Astrocyte of the cerebellum (primary cell): ENCODE results near the gene ADNP2.
A peak's percentile ranks its signal among the peaks of the same experiment; 100 is the strongest.

Source experiments
- DNase-seq: peaks from one replicate; pipeline ENCODE4 v3.0.0-alpha.2; 2011; ENCODE audit warnings: low read depth
- H3K4me3 ChIP-seq: 2 replicates; pipeline ENCODE4 v1.5.1; 2011; ENCODE audit warnings: mild to moderate bottlenecking, low read depth, low read length, moderate library complexity
- CTCF ChIP-seq: IDR thresholded peaks from 2 replicates; pipeline ENCODE4 v1.5.1; 2012; ENCODE audit warnings: low read length, low read depth, moderate library complexity, mild to moderate bottlenecking; ENCODE audit errors: missing control alignments
- in situ Hi-C: cut with HindIII; loops from 2 replicates; pipeline ENCODE4 v1.10.0; 2017; ENCODE audit warnings: low sequenced_read_pairs

The ADNP2 gene

GRCh38 chr18:80109676-80110078 is 615 bp downstream of the ADNP2 start:
- in situ Hi-C loops: no loop called here
- H3K4me3 ChIP-seq: peak overlapping the region; percentile 63
- TF ChIP-seq CTCF: no peak
- no peak for DNase-seq

- H3K4me3 ChIP-seq: no peak overlapping the region
- TF ChIP-seq CTCF: no peak
- in situ Hi-C loops: no loop called here
- no peak for DNase-seq
These were observed 3.7 kb downstream of the ADNP2 start for GRCh38 chr18:80112624-80113248.

GRCh38 chr18:80115035-80115434 is 6.0 kb downstream of the ADNP2 start:
- no peak overlapping the region for H3K4me3 ChIP-seq
- no peak for TF ChIP-seq CTCF
- in situ Hi-C loops: no loop called here
- no peak for DNase-seq

GRCh38 chr18:80119111-80119510 is 10.0 kb downstream of the ADNP2 start:
- no peak for DNase-seq
- no peak for TF ChIP-seq CTCF
- no peak overlapping the region for H3K4me3 ChIP-seq
- in situ Hi-C loops: no loop called here

GRCh38 chr18:80120932-80121331 is 11.9 kb downstream of the ADNP2 start:
- no peak overlapping the region for H3K4me3 ChIP-seq

GRCh38 chr18:80124131-80124530 is 15.1 kb downstream of the ADNP2 start:
- no peak for DNase-seq
- TF ChIP-seq CTCF: no peak
- no peak overlapping the region for H3K4me3 ChIP-seq
- in situ Hi-C loops: no loop called here

More at GRCh38 chr18:80120932-80121331, 11.9 kb downstream of the ADNP2 start:
- in situ Hi-C loops: no loop called here
- DNase-seq: no peak
- TF ChIP-seq CTCF: no peak
